Caco-2 (cell line): ENCODE measurements around the gene SNIP1. TPM values are rescaled to one million over a fixed set of nuclear protein-coding genes. Genes with fewer than 3 reads are reported as not detected.

Experiments used
- BruUV-seq: library from RNA; stranded (reverse); fragments of 400-500 nt; replicated peaks from 2 replicates; lab custom pipeline; 2021; lab: Mats Ljungman, UMichigan
- CTCF ChIA-PET: fragments of 300-600 bp; sonication (Branson Sonifier 250); formaldehyde crosslinking; loops from one replicate; lab custom pipeline; 2022; ENCODE audit warnings: antibody characterized with exemption; lab: Charles Lee
- POLR2A ChIA-PET: fragments of 300-600 bp; sonication (Branson Sonifier 250); formaldehyde crosslinking; loops from one replicate; lab custom pipeline; 2022; ENCODE audit warnings: antibody characterized with exemption; lab: Charles Lee
- DNase-seq, 2 experiments: peaks; one replicate each; pipeline versions ENCODE4 v3.0.0 to v3.0.0-alpha.2; 2020 to 2022
- H3K27me3 ChIP-seq: replicated peaks from 2 replicates; pipeline ENCODE4 v1.6.0; 2011; ENCODE audit warnings: low read length; ENCODE audit not compliant: control insufficient read depth, insufficient read depth
- H3K36me3 ChIP-seq: 2 replicates; pipeline ENCODE4 v1.5.1; 2011; ENCODE audit warnings: low read length; ENCODE audit not compliant: control insufficient read depth, insufficient read depth
- H3K4me1 ChIP-seq: fragments of 250-450 bp; sonication (Bioruptor Pico); 2 replicates; pipeline ENCODE4 v1.5.1; 2020; ENCODE audit warnings: mild to moderate bottlenecking
- H3K4me3 ChIP-seq: 2 replicates; pipeline ENCODE4 v1.5.1; 2011; ENCODE audit warnings: low read depth, mild to moderate bottlenecking, control low read depth, low read length
- H3K9me3 ChIP-seq: fragments of 250-450 bp; sonication (Bioruptor Pico); 2 replicates; pipeline ENCODE4 v1.5.1; 2020; ENCODE audit warnings: mild to moderate bottlenecking, moderate library complexity
- H3K27ac Mint-ChIP-seq: one replicate; pipeline ENCODE4 v1.8.0; 2022; ENCODE audit warnings: mixed read lengths; ENCODE audit not compliant: unreplicated experiment
- H3K27me3 Mint-ChIP-seq: one replicate; pipeline ENCODE4 v1.8.0; 2022; ENCODE audit warnings: mixed read lengths; ENCODE audit not compliant: insufficient read depth, unreplicated experiment
- H3K36me3 Mint-ChIP-seq: one replicate; pipeline ENCODE4 v1.8.0; 2022; ENCODE audit warnings: mild to moderate bottlenecking, mixed read lengths; ENCODE audit not compliant: insufficient read depth, unreplicated experiment
- H3K4me1 Mint-ChIP-seq: one replicate; pipeline ENCODE4 v1.8.0; 2022; ENCODE audit warnings: low read depth, mixed read lengths; ENCODE audit not compliant: unreplicated experiment
- H3K4me3 Mint-ChIP-seq: one replicate; pipeline ENCODE4 v1.8.0; 2022; ENCODE audit warnings: mild to moderate bottlenecking, moderate library complexity, mixed read lengths; ENCODE audit not compliant: unreplicated experiment
- H3K9me3 Mint-ChIP-seq: one replicate; pipeline ENCODE4 v1.8.0; 2022; ENCODE audit warnings: mixed read lengths; ENCODE audit not compliant: unreplicated experiment
- intact Hi-C: fragments of 100-400 bp; cut with micrococcal nuclease; formaldehyde crosslinking; loops from one replicate; pipeline ENCODE4 v1.10.0; 2022; ENCODE audit not compliant: unreplicated experiment
- total RNA-seq: library from RNA; stranded (reverse); gene quantifications from 2 replicates; pipeline ENCODE4 v1.2.3, GENCODE V29; 2022
- TF ChIP-seq, protein P1 (sequence below), 2 experiments: fragments of 200-600 bp in 1 of 2; IDR thresholded peaks; 1 replicate in 1 of 2; 2 replicates in 1 of 2; pipeline versions ENCODE4 v1.5.1 to v1.8.0; 2011 to 2022; ENCODE audit warnings: antibody characterized with exemption in 1 of 2, control low read depth in 1 of 2, inconsistent platforms in 1 of 2, low read depth in 1 of 2, low read length in 1 of 2, mild to moderate bottlenecking in 1 of 2, moderate library complexity in 1 of 2; ENCODE audit not compliant: insufficient read depth in 1 of 2, severe bottlenecking in 1 of 2, unreplicated experiment in 1 of 2

The SNIP1 gene
- total RNA-seq, 1 experiment from 2014 or later = 13.7 TPM

GRCh38 chr1:37601441-37601840, 47.3 kb upstream of the SNIP1 start:
- Mint-ChIP-seq H3K36me3 (no peaks in the 10 kb centered on the region), H3K27me3 (no peaks in the 10 kb centered on the region), H3K9me3 (no peaks in the 10 kb centered on the region), H3K27ac (no peak overlapping the region), H3K4me1 (peaks cover 6% of the 10 kb centered on the region), H3K4me3 (no peak overlapping the region)
- BruUV-seq = no TSS peak
- CTCF ChIA-PET = no interaction called here
- intact Hi-C loops = no loop called here
- TF ChIP-seq, protein P1, sequence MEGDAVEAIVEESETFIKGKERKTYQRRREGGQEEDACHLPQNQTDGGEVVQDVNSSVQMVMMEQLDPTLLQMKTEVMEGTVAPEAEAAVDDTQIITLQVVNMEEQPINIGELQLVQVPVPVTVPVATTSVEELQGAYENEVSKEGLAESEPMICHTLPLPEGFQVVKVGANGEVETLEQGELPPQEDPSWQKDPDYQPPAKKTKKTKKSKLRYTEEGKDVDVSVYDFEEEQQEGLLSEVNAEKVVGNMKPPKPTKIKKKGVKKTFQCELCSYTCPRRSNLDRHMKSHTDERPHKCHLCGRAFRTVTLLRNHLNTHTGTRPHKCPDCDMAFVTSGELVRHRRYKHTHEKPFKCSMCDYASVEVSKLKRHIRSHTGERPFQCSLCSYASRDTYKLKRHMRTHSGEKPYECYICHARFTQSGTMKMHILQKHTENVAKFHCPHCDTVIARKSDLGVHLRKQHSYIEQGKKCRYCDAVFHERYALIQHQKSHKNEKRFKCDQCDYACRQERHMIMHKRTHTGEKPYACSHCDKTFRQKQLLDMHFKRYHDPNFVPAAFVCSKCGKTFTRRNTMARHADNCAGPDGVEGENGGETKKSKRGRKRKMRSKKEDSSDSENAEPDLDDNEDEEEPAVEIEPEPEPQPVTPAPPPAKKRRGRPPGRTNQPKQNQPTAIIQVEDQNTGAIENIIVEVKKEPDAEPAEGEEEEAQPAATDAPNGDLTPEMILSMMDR (IDR thresholded peaks at IDR 0.05; ENCODE audit: insufficient read depth in 1 of 2, low read depth in 1 of 2, low read length in 1 of 2, severe bottlenecking in 1 of 2, unreplicated experiment in 1 of 2) = no peak
- Histone ChIP-seq H3K4me3 (no peak overlapping the region), H3K4me1 (0 out of 2 replicates have a peak, but pooled peaks cover 2% of the 10 kb centered on the region), H3K27me3 (no peaks in the 10 kb centered on the region), H3K36me3 (no peaks in the 10 kb centered on the region), H3K9me3 (no peaks in the 10 kb centered on the region)
- DNase-seq = no peak
- POLR2A ChIA-PET = no interaction called here

DNA sequence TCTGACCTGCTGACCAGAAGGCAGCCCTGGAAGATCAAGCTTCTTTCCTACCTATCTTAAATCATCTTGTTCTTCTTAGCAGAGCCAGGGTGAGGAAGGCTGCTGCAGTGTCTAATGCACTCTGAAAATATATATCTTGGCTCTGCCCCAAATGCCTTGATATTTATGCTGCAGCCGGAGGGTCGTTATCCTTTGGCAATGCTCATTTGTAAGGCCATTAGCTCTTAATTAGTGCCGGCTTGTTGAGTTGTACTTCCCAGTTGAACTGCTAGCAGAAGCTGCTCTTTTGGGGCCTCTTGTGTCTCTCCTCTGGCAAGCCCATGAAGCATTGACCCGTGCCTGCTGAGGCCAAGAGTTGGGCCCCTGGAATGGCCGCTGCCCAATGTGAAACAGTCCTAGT, 45.8 kb upstream of the SNIP1 start:
- peaks cover 5% of the 10 kb centered on the region for H3K4me1 Mint-ChIP-seq
- peaks cover 10% of the 10 kb centered on the region for H3K36me3 Mint-ChIP-seq
- ChIA-PET POLR2A (no interaction called here), CTCF (no interaction called here)
- Histone ChIP-seq H3K4me3 (no peak overlapping the region), H3K4me1 (0 out of 2 replicates have a peak, but pooled peaks cover 6% of the 10 kb centered on the region), H3K9me3 (no peaks in the 10 kb centered on the region), H3K27me3 (no peaks in the 10 kb centered on the region), H3K36me3 (no peaks in the 10 kb centered on the region)
- no peaks in the 10 kb centered on the region for H3K27me3 Mint-ChIP-seq
- BruUV-seq = no TSS peak
- no peaks in the 10 kb centered on the region for H3K9me3 Mint-ChIP-seq
- no peak for DNase-seq
- TF ChIP-seq, protein P1 (IDR thresholded peaks at IDR 0.05; ENCODE audit: insufficient read depth in 1 of 2, low read depth in 1 of 2, low read length in 1 of 2, severe bottlenecking in 1 of 2, unreplicated experiment in 1 of 2) = no peak
- no peak overlapping the region for H3K27ac Mint-ChIP-seq
- intact Hi-C loops = no loop called here
- H3K4me3 Mint-ChIP-seq = no peak overlapping the region

GRCh38 chr1:37596182-37596667, 42.1 kb upstream of the SNIP1 start:
- peaks cover 24% of the 10 kb centered on the region for H3K36me3 Mint-ChIP-seq
- TF ChIP-seq, protein P1 (IDR thresholded peaks at IDR 0.05; ENCODE audit: insufficient read depth in 1 of 2, low read depth in 1 of 2, low read length in 1 of 2, severe bottlenecking in 1 of 2, unreplicated experiment in 1 of 2) = no peak
- H3K27ac Mint-ChIP-seq = peak overlapping the region; percentile 100
- H3K36me3 ChIP-seq = no peaks in the 10 kb centered on the region
- H3K27me3 ChIP-seq = no peaks in the 10 kb centered on the region
- H3K4me3 ChIP-seq = peak overlapping the region; percentile 40
- 0 out of 2 replicates have a peak, but pooled peaks cover 6% of the 10 kb centered on the region for H3K4me1 ChIP-seq
- ChIA-PET POLR2A (interaction anchor here (1.0 to 1.4 kb wide), 2 partner anchors 16 to 94 kb away, joined by 3 to 4 read pairs; a partner anchor contains a TSS), CTCF (interaction anchor here (1.4 kb wide), 2 partner anchors 81 to 94 kb away, joined by 4 to 5 read pairs; partner anchors contain the start of gene MEAF6)
- BruUV-seq = no TSS peak
- H3K4me1 Mint-ChIP-seq = no peaks in the 10 kb centered on the region
- no peak for DNase-seq
- H3K4me3 Mint-ChIP-seq = peak overlapping the region; percentile 100
- no peaks in the 10 kb centered on the region for H3K27me3 Mint-ChIP-seq
- intact Hi-C loops = no loop called here
- H3K9me3 ChIP-seq = no peaks in the 10 kb centered on the region
- no peaks in the 10 kb centered on the region for H3K9me3 Mint-ChIP-seq
